ENCODE measurements around the gene GATD1.

GATD1 gene

DNA sequence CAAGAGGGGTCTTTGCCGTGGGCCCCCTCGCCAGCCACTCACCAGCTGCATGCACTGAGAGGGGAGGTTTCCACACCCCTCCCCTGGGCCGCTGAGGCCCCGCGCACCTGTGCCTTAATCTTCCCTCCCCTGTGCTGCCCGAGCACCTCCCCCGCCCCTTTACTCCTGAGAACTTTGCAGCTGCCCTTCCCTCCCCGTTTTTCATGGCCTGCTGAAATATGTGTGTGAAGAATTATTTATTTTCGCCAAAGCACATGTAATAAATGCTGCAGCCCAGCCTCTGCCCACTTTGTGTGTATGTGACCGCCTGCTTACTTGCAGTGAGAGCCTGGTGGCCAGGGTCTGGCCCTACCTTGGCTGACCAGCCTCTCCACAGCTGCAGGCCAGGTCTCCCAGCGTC lies 47.7 kb upstream of the GATD1 start:
- H3K79me2 ChIP-seq (ENCODE audit: low read length), result peaks cover 11% of the 10 kb centered on the region; the same call in 1 of the 2 replicates
- no peak overlapping the region for H3K4me2 ChIP-seq (ENCODE audit: low read length)
- peaks cover 16% of the 10 kb centered on the region for H4K20me1 ChIP-seq (ENCODE audit: insufficient read depth, low read length)
- H2AFZ ChIP-seq (ENCODE audit: low read depth, low read length), result no peak overlapping the region
- H3K9ac ChIP-seq (ENCODE audit: low read length), result no peak overlapping the region
- TF ChIP-seq EZH2phosphoT487 (IDR thresholded peaks at IDR 0.05; ENCODE audit: low read depth), result no peak
- TF ChIP-seq, protein P1, sequence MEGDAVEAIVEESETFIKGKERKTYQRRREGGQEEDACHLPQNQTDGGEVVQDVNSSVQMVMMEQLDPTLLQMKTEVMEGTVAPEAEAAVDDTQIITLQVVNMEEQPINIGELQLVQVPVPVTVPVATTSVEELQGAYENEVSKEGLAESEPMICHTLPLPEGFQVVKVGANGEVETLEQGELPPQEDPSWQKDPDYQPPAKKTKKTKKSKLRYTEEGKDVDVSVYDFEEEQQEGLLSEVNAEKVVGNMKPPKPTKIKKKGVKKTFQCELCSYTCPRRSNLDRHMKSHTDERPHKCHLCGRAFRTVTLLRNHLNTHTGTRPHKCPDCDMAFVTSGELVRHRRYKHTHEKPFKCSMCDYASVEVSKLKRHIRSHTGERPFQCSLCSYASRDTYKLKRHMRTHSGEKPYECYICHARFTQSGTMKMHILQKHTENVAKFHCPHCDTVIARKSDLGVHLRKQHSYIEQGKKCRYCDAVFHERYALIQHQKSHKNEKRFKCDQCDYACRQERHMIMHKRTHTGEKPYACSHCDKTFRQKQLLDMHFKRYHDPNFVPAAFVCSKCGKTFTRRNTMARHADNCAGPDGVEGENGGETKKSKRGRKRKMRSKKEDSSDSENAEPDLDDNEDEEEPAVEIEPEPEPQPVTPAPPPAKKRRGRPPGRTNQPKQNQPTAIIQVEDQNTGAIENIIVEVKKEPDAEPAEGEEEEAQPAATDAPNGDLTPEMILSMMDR (IDR thresholded peaks at IDR 0.05; ENCODE audit: low read depth, low read length), result no peak
- H3K9me3 ChIP-seq (ENCODE audit: insufficient read depth, low read length), result no peaks in the 10 kb centered on the region
- no peak overlapping the region for H3K4me3 ChIP-seq (ENCODE audit: low read length)
- peaks cover 11% of the 10 kb centered on the region for H3K36me3 ChIP-seq (replicated peaks; ENCODE audit: low read depth, low read length)
- H3K4me1 ChIP-seq (ENCODE audit: low read length), result peaks cover 41% of the 10 kb centered on the region
- H3K27me3 ChIP-seq (ENCODE audit: low read depth, low read length), result no peaks in the 10 kb centered on the region
- H3K27ac ChIP-seq (ENCODE audit: low read length), result no peak overlapping the region

DNA sequence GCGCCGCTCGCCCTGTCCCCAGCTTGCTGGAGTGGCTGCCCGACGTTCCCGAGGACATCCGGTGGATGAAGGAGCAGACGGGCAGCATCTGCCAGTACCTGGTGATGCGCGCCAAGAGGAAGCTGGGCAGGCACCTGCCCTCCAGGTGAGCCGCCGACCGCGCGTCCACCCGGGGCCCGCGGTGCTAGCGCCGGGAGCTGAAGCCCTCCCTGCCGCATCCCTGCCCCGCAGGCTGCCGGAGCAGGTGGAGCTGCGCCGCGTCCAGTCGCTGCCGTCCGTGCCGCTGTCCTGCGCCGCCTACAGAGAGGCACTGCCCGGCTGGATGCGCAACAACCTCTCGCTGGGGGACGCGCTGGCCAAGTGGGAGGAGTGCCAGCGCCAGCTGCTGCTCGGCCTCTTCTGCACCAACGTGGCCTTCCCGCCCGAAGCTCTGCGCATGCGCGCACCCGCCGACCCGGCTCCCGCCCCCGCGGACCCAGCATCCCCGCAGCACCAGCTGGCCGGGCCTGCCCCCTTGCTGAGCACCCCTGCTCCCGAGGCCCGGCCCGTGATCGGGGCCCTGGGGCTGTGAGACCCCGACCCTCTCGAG lies 47.1 kb upstream of the GATD1 start:
- H3K4me1 ChIP-seq (ENCODE audit: low read length), result peaks cover 35% of the 10 kb centered on the region

DNA sequence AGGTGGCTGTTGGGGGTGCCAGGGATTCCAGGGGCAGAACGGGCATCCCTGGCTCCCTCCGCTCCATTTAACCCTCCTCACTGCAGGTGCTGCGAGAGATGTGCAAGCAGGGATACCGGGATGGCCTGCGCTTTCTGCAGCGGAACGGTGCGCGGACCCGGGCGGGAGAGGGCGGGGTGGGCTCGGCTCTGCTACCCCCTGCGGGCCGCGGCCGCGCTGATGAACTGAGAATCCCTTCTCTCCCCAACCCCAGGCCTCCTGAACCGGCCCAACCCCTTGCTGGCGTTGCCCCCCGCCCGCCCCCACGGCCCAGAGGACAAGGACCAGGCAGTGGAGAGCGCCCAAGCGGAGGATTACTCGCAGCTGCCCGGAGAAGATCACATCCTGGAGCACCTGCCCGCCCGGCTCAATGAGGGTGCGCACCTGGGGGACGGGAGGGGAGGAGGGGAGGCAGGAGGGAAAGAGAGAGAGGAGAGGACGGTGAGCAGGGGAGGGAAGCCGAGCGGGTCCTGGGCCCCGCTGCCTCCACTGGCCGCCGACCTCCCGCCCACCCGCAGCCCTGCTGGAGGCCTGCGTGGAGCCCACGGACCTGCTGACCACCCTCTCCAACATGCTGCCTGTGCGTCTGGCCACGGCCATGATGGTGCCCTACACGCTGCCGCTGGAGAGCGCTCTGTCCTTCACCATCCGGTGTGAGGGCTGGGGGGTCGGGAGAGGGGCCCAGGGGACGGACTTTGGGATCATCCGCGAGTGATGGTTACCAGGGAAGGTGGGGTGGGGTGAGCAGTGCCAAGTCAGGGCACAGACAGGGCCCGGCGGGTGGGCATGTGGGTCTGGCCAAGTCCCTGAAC lies 46.4 kb upstream of the GATD1 start:
- Histone ChIP-seq H2AFZ (ENCODE audit: low read depth, low read length) (no peak overlapping the region), H3K9ac (ENCODE audit: low read length) (no peak overlapping the region), H4K20me1 (ENCODE audit: insufficient read depth, low read length) (peaks cover 16% of the 10 kb centered on the region), H3K9me3 (ENCODE audit: insufficient read depth, low read length) (no peaks in the 10 kb centered on the region), H3K27me3 (ENCODE audit: low read depth, low read length) (no peaks in the 10 kb centered on the region), H3K79me2 (ENCODE audit: low read length) (peaks cover 11% of the 10 kb centered on the region; the same call in 1 of the 2 replicates), H3K4me2 (ENCODE audit: low read length) (no peak overlapping the region), H3K27ac (ENCODE audit: low read length) (no peak overlapping the region), H3K36me3 (replicated peaks; ENCODE audit: low read depth, low read length) (peaks cover 11% of the 10 kb centered on the region), H3K4me3 (ENCODE audit: low read length) (no peak overlapping the region), H3K4me1 (ENCODE audit: low read length) (peaks cover 32% of the 10 kb centered on the region)
- TF ChIP-seq EZH2phosphoT487 (IDR thresholded peaks at IDR 0.05; ENCODE audit: low read depth), result no peak
- TF ChIP-seq, protein P1 (IDR thresholded peaks at IDR 0.05; ENCODE audit: low read depth, low read length), result no peak

More for the DNA sequence above, 47.1 kb upstream of the GATD1 start:
- H3K79me2 ChIP-seq (ENCODE audit: low read length), result peaks cover 11% of the 10 kb centered on the region; the same call in 1 of the 2 replicates
- peaks cover 11% of the 10 kb centered on the region for H3K36me3 ChIP-seq (replicated peaks; ENCODE audit: low read depth, low read length)
- no peak overlapping the region for H3K9ac ChIP-seq (ENCODE audit: low read length)
- TF ChIP-seq EZH2phosphoT487 (IDR thresholded peaks at IDR 0.05; ENCODE audit: low read depth), result no peak
- TF ChIP-seq, protein P1 (IDR thresholded peaks at IDR 0.05; ENCODE audit: low read depth, low read length), result no peak
- H3K9me3 ChIP-seq (ENCODE audit: insufficient read depth, low read length), result no peaks in the 10 kb centered on the region
- H3K27me3 ChIP-seq (ENCODE audit: low read depth, low read length), result no peaks in the 10 kb centered on the region
- no peak overlapping the region for H3K4me3 ChIP-seq (ENCODE audit: low read length)
- no peak overlapping the region for H3K4me2 ChIP-seq (ENCODE audit: low read length)
- no peak overlapping the region for H3K27ac ChIP-seq (ENCODE audit: low read length)
- peaks cover 16% of the 10 kb centered on the region for H4K20me1 ChIP-seq (ENCODE audit: insufficient read depth, low read length)
- no peak overlapping the region for H2AFZ ChIP-seq (ENCODE audit: low read depth, low read length)
